H1 (cell line): Measurements from ENCODE around the gene WBP11. TPM values are rescaled to one million over a fixed set of nuclear protein-coding genes. Genes with fewer than 3 reads are reported as not detected.

ENCODE experiments used
- ASH2L ChIP-seq: fragments of 200-600, 300-600 bp; sonication (generic); IDR thresholded peaks from one replicate; pipeline ENCODE4 v1.7.1; 2017; ENCODE audit warnings: low read length
- BCL11A ChIP-seq, 2 experiments: IDR thresholded peaks; one replicate each; pipeline ENCODE4 v1.6.1; 2011; ENCODE audit warnings: low read depth in 2 of 2, low read length in 2 of 2, mild to moderate bottlenecking in 2 of 2
- CTBP2 ChIP-seq: IDR thresholded peaks from 2 replicates; pipeline ENCODE4 v1.7.0; 2011; ENCODE audit warnings: borderline replicate concordance, mild to moderate bottlenecking, moderate library complexity, mixed read lengths, low read length; ENCODE audit not compliant: insufficient read depth, insufficient read length
- CTCF ChIP-seq, 3 experiments: IDR thresholded peaks; 1 replicate in 2 of 3; 2 replicates in 1 of 3; pipeline versions ENCODE4 v1.5.1 to v1.6.1; 2011; ENCODE audit warnings: low read length in 3 of 3, mild to moderate bottlenecking in 3 of 3, inconsistent platforms in 2 of 3, low read depth in 1 of 3, moderate library complexity in 1 of 3; ENCODE audit not compliant: insufficient read depth in 1 of 3; ENCODE audit errors: control extremely low read depth in 1 of 3
- EP300 ChIP-seq, 2 experiments: IDR thresholded peaks; 1 replicate in 1 of 2; 2 replicates in 1 of 2; pipeline ENCODE4 v1.6.1; 2011 to 2012; ENCODE audit warnings: low read depth in 2 of 2, low read length in 2 of 2, mild to moderate bottlenecking in 2 of 2, borderline replicate concordance in 1 of 2, inconsistent platforms in 1 of 2, moderate library complexity in 1 of 2
- EZH2 ChIP-seq: fragments of 200-600 bp; sonication (generic); IDR thresholded peaks from 2 replicates; pipeline ENCODE4 v1.7.1; 2012; ENCODE audit warnings: low read depth, mild to moderate bottlenecking, moderate library complexity, low read length, inconsistent platforms; ENCODE audit not compliant: severe bottlenecking
- MAX ChIP-seq: IDR thresholded peaks from 2 replicates; pipeline ENCODE4 v1.6.1; 2012; ENCODE audit warnings: inconsistent platforms
- PHF8 ChIP-seq: fragments of 200-600 bp; sonication (generic); conservative IDR thresholded peaks from 2 replicates; pipeline ENCODE4 v1.7.1; 2012; ENCODE audit warnings: low read depth, mild to moderate bottlenecking, inconsistent platforms, low read length, moderate library complexity
- POLR2A ChIP-seq, 2 experiments: IDR thresholded peaks; 1 replicate in 1 of 2; 2 replicates in 1 of 2; pipeline ENCODE4 v1.6.1; 2011; ENCODE audit warnings: low read depth in 2 of 2, low read length in 2 of 2, mild to moderate bottlenecking in 2 of 2; ENCODE audit errors: control extremely low read depth in 1 of 2
- POLR2AphosphoS5 ChIP-seq: IDR thresholded peaks from 2 replicates; pipeline ENCODE4 v1.6.1; 2011; ENCODE audit warnings: low read depth, low read length
- RAD21 ChIP-seq, 2 experiments: IDR thresholded peaks in 1 of 2; conservative IDR thresholded peaks in 1 of 2; 2 replicates each; pipeline ENCODE4 v1.6.1; 2011; ENCODE audit warnings: low read depth in 2 of 2, low read length in 2 of 2, improper control_type of control experiment in 1 of 2, inconsistent platforms in 1 of 2, mild to moderate bottlenecking in 1 of 2, moderate library complexity in 1 of 2
- RBBP5 ChIP-seq: IDR thresholded peaks from 2 replicates; pipeline ENCODE4 v1.7.1; 2012; ENCODE audit warnings: low read depth, mild to moderate bottlenecking, inconsistent platforms, low read length, moderate library complexity, borderline replicate concordance
- RXRA ChIP-seq: IDR thresholded peaks from 2 replicates; pipeline ENCODE4 v1.6.1; 2011; ENCODE audit warnings: low read depth, mild to moderate bottlenecking, low read length, moderate library complexity; ENCODE audit not compliant: insufficient read depth
- SP1 ChIP-seq: IDR thresholded peaks from 2 replicates; pipeline ENCODE4 v1.6.1; 2011; ENCODE audit warnings: low read depth, low read length
- SP4 ChIP-seq: IDR thresholded peaks from 2 replicates; pipeline ENCODE4 v1.6.1; 2012; ENCODE audit warnings: low read length, inconsistent platforms
- SRF ChIP-seq: IDR thresholded peaks from 2 replicates; pipeline ENCODE4 v1.6.1; 2011; ENCODE audit warnings: mild to moderate bottlenecking, low read depth, low read length, moderate library complexity
- TAF1 ChIP-seq: IDR thresholded peaks from 2 replicates; pipeline ENCODE4 v1.6.1; 2011; ENCODE audit warnings: mild to moderate bottlenecking, low read depth, low read length
- TAF7 ChIP-seq: optimal IDR thresholded peaks from 2 replicates; pipeline ENCODE3; 2011; ENCODE audit warnings: low read depth, mild to moderate bottlenecking, inconsistent platforms, low read length, moderate library complexity, borderline replicate concordance
- TEAD4 ChIP-seq: IDR thresholded peaks from 2 replicates; pipeline ENCODE4 v1.6.1; 2012; ENCODE audit warnings: low read depth, low read length, inconsistent platforms, mixed read lengths
- polyA plus RNA-seq, 7 experiments: library from polyadenylated mRNA; depleted of rRNA in 3 of 7; stranded (reverse) in 5 of 7; unstranded in 2 of 7; fragments of >200 nt in 5 of 7; fragments of 200-250 nt in 2 of 7; gene quantifications; 1 replicate in 5 of 7; 2 replicates in 1 of 7; 4 replicates in 1 of 7; pipeline versions ENCODE4 v1.2.1 to v1.2.3, GENCODE V29; 2011 to 2013; ENCODE audit warnings: missing spikeins in 2 of 7, mixed read lengths in 2 of 7
- total RNA-seq: library from RNA; stranded (reverse); fragmentation: NEBNext Ultra II Directional; extraction: Animal tissue kit (Norgen Biotek cat#: 25700); gene quantifications from 2 replicates; pipeline ENCODE4 v1.2.1, GENCODE V29; 2021

WBP11 gene
- total and polyA plus RNA-seq, 2 of the 8 experiments (the other 6 are each of a cell fraction or from before 2014, with no cell fraction given), result 22.1 to 134 TPM

GRCh38 chr12:14774074-14774905 lies 29.0 kb downstream of the WBP11 start (continued):
- TF ChIP-seq CTCF (IDR thresholded peaks at IDR 0.05; ENCODE audit: control extremely low read depth in 1 of 3, insufficient read depth in 1 of 3, low read depth in 1 of 3, low read length in 3 of 3), result no peak
- no peak for TF ChIP-seq EP300 (IDR thresholded peaks at IDR 0.05; ENCODE audit: borderline replicate concordance in 1 of 2, low read depth in 2 of 2, low read length in 2 of 2)
- peak; percentile 81; the same call in 1 of the 2 replicates for TF ChIP-seq PHF8
- peak; percentile 87 for TF ChIP-seq TAF1
- peak; percentile 91 for TF ChIP-seq RBBP5
- peak; percentile 91 for TF ChIP-seq POLR2AphosphoS5
- TF ChIP-seq SP1, result peak; percentile 100
- peak; percentile 69 to 89 for TF ChIP-seq POLR2A (IDR thresholded peaks at IDR 0.05; ENCODE audit: control extremely low read depth in 1 of 2, low read depth in 2 of 2, low read length in 2 of 2)
- no peak for TF ChIP-seq CTBP2
- TF ChIP-seq RAD21 (IDR thresholded peaks at IDR 0.05 in 1 of 2, conservative IDR thresholded peaks at IDR 0.05 in 1 of 2; ENCODE audit: low read depth in 2 of 2, low read length in 2 of 2), result no peak
- no peak for TF ChIP-seq SRF
- peak; percentile 75 for TF ChIP-seq ASH2L
- TF ChIP-seq TAF7, result peak; percentile 80
- peak; percentile 60 for TF ChIP-seq TEAD4
- TF ChIP-seq SP4, result peak; percentile 70
- TF ChIP-seq MAX, result 0 out of 2 replicates have a peak, but pooled peaks have one; percentile 8
- no peak for TF ChIP-seq BCL11A (IDR thresholded peaks at IDR 0.05; ENCODE audit: low read depth in 2 of 2, low read length in 2 of 2)
- peak; percentile 32 for TF ChIP-seq EZH2
- no peak for TF ChIP-seq RXRA
